H9 (cell line): ENCODE results near the gene GHRHR. TPM values are rescaled to one million over a fixed set of nuclear protein-coding genes. Genes with fewer than 3 reads are reported as not detected.

ENCODE experiments used
- DNase-seq: peaks from one replicate; pipeline ENCODE4 v3.0.0-alpha.2; 2017
- H2AFZ ChIP-seq: one replicate; pipeline ENCODE4 v1.6.1; 2013; ENCODE audit warnings: mild to moderate bottlenecking, low read length, control low read depth, moderate library complexity
- H2AK5ac ChIP-seq: 2 replicates; pipeline ENCODE4 v1.6.1; 2013; ENCODE audit warnings: low read length, control low read depth, mixed read lengths; ENCODE audit not compliant: insufficient read length
- H2BK120ac ChIP-seq: one replicate; pipeline ENCODE4 v1.6.1; 2013; ENCODE audit warnings: low read depth, mild to moderate bottlenecking, low read length, control low read depth, inconsistent platforms; ENCODE audit not compliant: poor library complexity, severe bottlenecking
- H2BK12ac ChIP-seq: 2 replicates; pipeline ENCODE4 v1.6.1; 2013; ENCODE audit warnings: low read length, control low read depth, mixed read lengths, low read depth; ENCODE audit not compliant: insufficient read length
- H2BK15ac ChIP-seq: 2 replicates; pipeline ENCODE4 v1.6.1; 2013; ENCODE audit warnings: low read depth, low read length, control low read depth
- H2BK20ac ChIP-seq: one replicate; pipeline ENCODE4 v1.6.1; 2013; ENCODE audit warnings: low read depth, mild to moderate bottlenecking, low read length, control low read depth, inconsistent platforms; ENCODE audit not compliant: poor library complexity, severe bottlenecking
- H2BK5ac ChIP-seq: 2 replicates; pipeline ENCODE4 v1.6.1; 2013; ENCODE audit warnings: low read length, control low read depth, mixed read lengths; ENCODE audit not compliant: insufficient read length
- H3K14ac ChIP-seq: 2 replicates; pipeline ENCODE4 v1.6.1; 2013; ENCODE audit warnings: low read length, control low read depth; ENCODE audit not compliant: insufficient read depth
- H3K18ac ChIP-seq: 2 replicates; pipeline ENCODE4 v1.6.1; 2013; ENCODE audit warnings: low read depth, mild to moderate bottlenecking, mixed read lengths, low read length, control low read depth; ENCODE audit not compliant: insufficient read length
- H3K23ac ChIP-seq: 2 replicates; pipeline ENCODE4 v1.6.1; 2013; ENCODE audit warnings: low read length, control low read depth, mixed read lengths, low read depth; ENCODE audit not compliant: insufficient read length
- H3K23me2 ChIP-seq: 2 replicates; pipeline ENCODE4 v1.6.1; 2013; ENCODE audit warnings: low read depth, mild to moderate bottlenecking, mixed read lengths, low read length, control low read depth; ENCODE audit not compliant: insufficient read length, poor library complexity, severe bottlenecking
- H3K27ac ChIP-seq: 2 replicates; pipeline ENCODE4 v1.5.1; 2013; ENCODE audit warnings: low read length, control low read depth, mixed read lengths, low read depth; ENCODE audit not compliant: insufficient read length
- H3K27me3 ChIP-seq: 2 replicates; pipeline ENCODE4 v1.6.1; 2013; ENCODE audit warnings: low read length, control low read depth, inconsistent platforms; ENCODE audit not compliant: insufficient read depth
- H3K4ac ChIP-seq: 2 replicates; pipeline ENCODE4 v1.6.1; 2013; ENCODE audit warnings: low read depth, mild to moderate bottlenecking, control low read depth, inconsistent platforms, low read length, moderate library complexity
- H3K4me1 ChIP-seq: 2 replicates; pipeline ENCODE4 v1.6.1; 2013; ENCODE audit warnings: low read length, control low read depth, inconsistent platforms; ENCODE audit not compliant: insufficient read depth
- H3K4me2 ChIP-seq: 2 replicates; pipeline ENCODE4 v1.6.1; 2013; ENCODE audit warnings: low read length, control low read depth, mixed read lengths; ENCODE audit not compliant: insufficient read length, insufficient read depth
- H3K56ac ChIP-seq: 2 replicates; pipeline ENCODE4 v1.6.1; 2013; ENCODE audit warnings: low read depth, mild to moderate bottlenecking, mixed read lengths, low read length, control low read depth; ENCODE audit not compliant: insufficient read length
- H3K79me1 ChIP-seq: 2 replicates; pipeline ENCODE4 v1.6.1; 2013; ENCODE audit warnings: low read depth, mild to moderate bottlenecking, moderate library complexity, low read length, control low read depth, inconsistent platforms; ENCODE audit not compliant: insufficient read depth, poor library complexity, severe bottlenecking
- H3K79me2 ChIP-seq: 2 replicates; pipeline ENCODE4 v1.6.1; 2013; ENCODE audit warnings: low read length, control low read depth, inconsistent platforms; ENCODE audit not compliant: insufficient read depth
- H3K9ac ChIP-seq: 2 replicates; pipeline ENCODE4 v1.6.1; 2013; ENCODE audit warnings: low read length, control low read depth, mixed read lengths; ENCODE audit not compliant: insufficient read length; ENCODE audit errors: extremely low read depth
- H3K9me3 ChIP-seq: one replicate; pipeline ENCODE4 v1.6.1; 2013; ENCODE audit warnings: low read depth, low read length, inconsistent platforms; ENCODE audit not compliant: control insufficient read depth
- H3T11ph ChIP-seq: one replicate; pipeline ENCODE4 v1.6.1; 2013; ENCODE audit warnings: mild to moderate bottlenecking, low read length, control low read depth, inconsistent platforms
- H4K20me1 ChIP-seq: one replicate; pipeline ENCODE4 v1.6.1; 2013; ENCODE audit not compliant: control insufficient read depth, insufficient read length, insufficient read depth
- H4K5ac ChIP-seq: 2 replicates; pipeline ENCODE4 v1.6.1; 2013; ENCODE audit warnings: low read depth, mild to moderate bottlenecking, mixed read lengths, low read length, control low read depth; ENCODE audit not compliant: insufficient read length
- H4K8ac ChIP-seq: replicated peaks from 2 replicates; pipeline ENCODE4 v1.6.1; 2013; ENCODE audit warnings: low read length, control low read depth, mixed read lengths, low read depth; ENCODE audit not compliant: insufficient read length
- H4K91ac ChIP-seq: 2 replicates; pipeline ENCODE4 v1.6.1; 2013; ENCODE audit warnings: low read depth, mild to moderate bottlenecking, moderate library complexity, mixed read lengths, low read length, control low read depth; ENCODE audit not compliant: insufficient read length
- H3K27ac Mint-ChIP-seq, 3 experiments: 2 replicates in 2 of 3; 3 replicates in 1 of 3; pipeline ENCODE4 v1.8.0; 2020 to 2021; ENCODE audit warnings: mixed read lengths in 3 of 3, mild to moderate bottlenecking in 1 of 3, moderate library complexity in 1 of 3
- H3K27me3 Mint-ChIP-seq: 2 replicates; pipeline ENCODE4 v1.8.0; 2021; ENCODE audit warnings: low read depth, mild to moderate bottlenecking, moderate library complexity, mixed read lengths
- H3K36me3 Mint-ChIP-seq, 3 experiments: 2 replicates in 2 of 3; 3 replicates in 1 of 3; pipeline ENCODE4 v1.8.0; 2020 to 2021; ENCODE audit warnings: low read depth in 3 of 3, mixed read lengths in 3 of 3; ENCODE audit not compliant: insufficient read depth in 1 of 3
- H3K4me1 Mint-ChIP-seq, 2 experiments: 2 replicates each; pipeline ENCODE4 v1.8.0; 2020; ENCODE audit warnings: mixed read lengths in 2 of 2
- H3K4me3 Mint-ChIP-seq, 2 experiments: 2 replicates in 1 of 2; 3 replicates in 1 of 2; pipeline ENCODE4 v1.8.0; 2020 to 2021; ENCODE audit warnings: mild to moderate bottlenecking in 2 of 2, mixed read lengths in 2 of 2, moderate library complexity in 1 of 2
- H3K9me3 Mint-ChIP-seq, 2 experiments: 2 replicates in 1 of 2; 3 replicates in 1 of 2; pipeline ENCODE4 v1.8.0; 2020; ENCODE audit warnings: mild to moderate bottlenecking in 2 of 2, mixed read lengths in 2 of 2, moderate library complexity in 1 of 2
- WGBS: extraction: QIAGEN DNeasy Blood & Tissue Kit; methylation state at CpG from one replicate; pipeline ENCODE4 v1.1.7; 2013; ENCODE audit warnings: missing lambda C conversion rate, low lambda C conversion rate, mixed read lengths; ENCODE audit not compliant: insufficient read length; ENCODE audit errors: extremely low coverage; 5-methylcytosine and 5-hydroxymethylcytosine counted together
- total RNA-seq: library from RNA; stranded (reverse); gene quantifications from 2 replicates; pipeline ENCODE4 v1.2.1, GENCODE V29; 2021
- TF ChIP-seq, protein P1 (sequence below): fragments of 200-600 bp; sonication (generic); conservative IDR thresholded peaks from 3 replicates; pipeline ENCODE4 v1.8.0; 2021; ENCODE audit warnings: antibody characterized with exemption, mild to moderate bottlenecking

The GHRHR gene
- total RNA-seq, 1 experiment from 2014 or later, result 7.4 TPM

DNA sequence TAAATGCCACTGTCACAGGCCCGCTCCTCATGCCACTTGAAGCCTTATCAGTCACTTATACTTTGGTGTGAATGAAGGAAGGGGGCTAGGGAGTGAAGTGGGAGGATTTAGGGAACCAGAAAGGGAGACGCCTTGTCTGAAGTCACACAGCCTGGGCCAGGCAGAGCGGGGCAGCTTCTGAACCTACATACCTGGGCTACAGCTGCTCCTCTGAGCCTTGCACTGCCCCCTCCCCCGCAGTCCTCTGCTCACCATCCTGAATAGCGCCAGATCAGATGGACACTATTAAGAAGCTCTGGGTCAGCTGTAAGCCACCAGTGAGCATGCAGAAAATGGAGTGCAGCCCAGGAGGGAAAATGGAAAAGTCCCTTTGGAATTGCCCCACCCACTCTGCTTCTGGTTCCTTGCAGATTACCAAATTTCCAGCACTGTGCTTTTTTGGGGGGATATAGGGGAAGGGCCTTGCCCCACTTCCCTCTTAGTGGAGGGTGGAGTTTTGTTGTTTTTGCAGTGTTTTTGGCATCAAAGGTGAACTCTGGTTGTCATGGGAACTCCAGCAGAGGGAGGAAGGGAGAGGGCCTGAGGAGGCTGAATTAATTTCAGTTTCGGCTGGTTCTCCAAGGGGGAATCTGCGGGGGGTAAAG is 53.4 kb downstream of the GHRHR start:
- Mint-ChIP-seq H3K36me3 (no peaks in the 10 kb centered on the region), H3K4me1 (peaks cover 28 to 29% of the 10 kb centered on the region in 2 experiments), H3K27ac (no peak overlapping the region), H3K4me3 (no peak overlapping the region; a peak in 1 of 5 replicates), H3K9me3 (no peaks in the 10 kb centered on the region), H3K27me3 (peaks cover 5% of the 10 kb centered on the region)
- Histone ChIP-seq H2BK12ac (no peak overlapping the region), H4K5ac (no peak overlapping the region), H3K79me1 (no peaks in the 10 kb centered on the region), H3K27ac (no peak overlapping the region), H3K27me3 (no peaks in the 10 kb centered on the region), H2BK120ac (no peak overlapping the region), H3K79me2 (no peaks in the 10 kb centered on the region), H4K91ac (no peak overlapping the region), H3T11ph (no peak overlapping the region), H4K8ac (no peak overlapping the region), H3K9me3 (no peaks in the 10 kb centered on the region), H3K56ac (no peak overlapping the region), H2BK20ac (no peak overlapping the region), H3K4me2 (no peak overlapping the region), H3K14ac (no peak overlapping the region), H3K9ac (no peak overlapping the region), H2BK15ac (no peak overlapping the region), H3K4me1 (peaks cover 8% of the 10 kb centered on the region), H4K20me1 (peaks cover 2% of the 10 kb centered on the region), H2BK5ac (no peak overlapping the region), H3K23ac (no peak overlapping the region), H2AK5ac (no peak overlapping the region), H2AFZ (no peak overlapping the region), H3K18ac (no peak overlapping the region), H3K4ac (no peak overlapping the region), H3K23me2 (no peaks in the 10 kb centered on the region)
- no peak for DNase-seq
- TF ChIP-seq, protein P1, sequence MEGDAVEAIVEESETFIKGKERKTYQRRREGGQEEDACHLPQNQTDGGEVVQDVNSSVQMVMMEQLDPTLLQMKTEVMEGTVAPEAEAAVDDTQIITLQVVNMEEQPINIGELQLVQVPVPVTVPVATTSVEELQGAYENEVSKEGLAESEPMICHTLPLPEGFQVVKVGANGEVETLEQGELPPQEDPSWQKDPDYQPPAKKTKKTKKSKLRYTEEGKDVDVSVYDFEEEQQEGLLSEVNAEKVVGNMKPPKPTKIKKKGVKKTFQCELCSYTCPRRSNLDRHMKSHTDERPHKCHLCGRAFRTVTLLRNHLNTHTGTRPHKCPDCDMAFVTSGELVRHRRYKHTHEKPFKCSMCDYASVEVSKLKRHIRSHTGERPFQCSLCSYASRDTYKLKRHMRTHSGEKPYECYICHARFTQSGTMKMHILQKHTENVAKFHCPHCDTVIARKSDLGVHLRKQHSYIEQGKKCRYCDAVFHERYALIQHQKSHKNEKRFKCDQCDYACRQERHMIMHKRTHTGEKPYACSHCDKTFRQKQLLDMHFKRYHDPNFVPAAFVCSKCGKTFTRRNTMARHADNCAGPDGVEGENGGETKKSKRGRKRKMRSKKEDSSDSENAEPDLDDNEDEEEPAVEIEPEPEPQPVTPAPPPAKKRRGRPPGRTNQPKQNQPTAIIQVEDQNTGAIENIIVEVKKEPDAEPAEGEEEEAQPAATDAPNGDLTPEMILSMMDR, result no peak
- WGBS, result no CpG with 5 or more reads among the region's 7 CpGs
